ENCODE measurements around the gene NKAIN4. TPM values are rescaled to one million over a fixed set of nuclear protein-coding genes. Genes with fewer than 3 reads are reported as not detected.

NKAIN4 gene
- total and polyA plus RNA-seq, 2 experiments from 2014 or later = 12.6 to 13.2 TPM

DNA sequence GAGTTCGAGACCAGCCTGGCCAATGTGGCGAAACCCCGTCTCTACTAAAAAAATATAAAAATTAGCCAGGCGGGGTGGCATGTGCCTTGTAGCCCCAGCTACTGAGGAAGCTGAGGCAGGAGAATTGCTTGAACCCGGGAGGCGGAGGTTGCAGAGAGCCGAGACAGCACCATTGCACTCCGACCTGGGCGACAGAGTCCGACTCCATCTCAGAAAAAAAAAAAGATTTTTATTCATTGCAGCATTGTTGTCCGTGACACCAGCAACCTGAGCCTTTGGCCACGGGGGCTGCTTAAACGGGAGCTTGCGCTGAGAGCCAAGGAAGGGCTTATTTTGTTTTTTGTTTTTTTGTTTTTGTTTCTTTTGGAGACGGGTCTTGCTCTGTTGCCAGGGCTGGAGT, 25.7 kb upstream of the NKAIN4 start:
- peaks cover 4% of the 10 kb centered on the region for H3K27me3 Mint-ChIP-seq (ENCODE audit: insufficient read depth, low read depth, poor library complexity)
- no peak for ATAC-seq
- H3K9me2 ChIP-seq (ENCODE audit: insufficient read depth) = no peaks in the 10 kb centered on the region
- H3K79me2 ChIP-seq (replicated peaks; ENCODE audit: insufficient read depth) = peaks cover 20% of the 10 kb centered on the region
- H3K27me3 ChIP-seq (ENCODE audit: insufficient read depth) = no peaks in the 10 kb centered on the region
- no peak for TF ChIP-seq ZNF114 (CRISPR knock-in tag; IDR thresholded peaks at IDR 0.05)
- no peak for TF ChIP-seq JUNB (IDR thresholded peaks at IDR 0.05; ENCODE audit: unreplicated experiment)
- no peak overlapping the region for H2AFZ ChIP-seq
- H3K36me3 ChIP-seq (ENCODE audit: insufficient read depth) = peaks cover 9% of the 10 kb centered on the region; the same call in 1 of the 2 replicates
- no peak overlapping the region for H3K4me3 Mint-ChIP-seq
- H3K36me3 Mint-ChIP-seq (ENCODE audit: low read depth) = peaks cover 35% of the 10 kb centered on the region
- no peak overlapping the region for H3K27ac Mint-ChIP-seq
- no peak for DNase-seq (ENCODE audit: low spot score)
- no peaks in the 10 kb centered on the region for H3K4me1 ChIP-seq (ENCODE audit: insufficient read depth)
- H3K9me3 Mint-ChIP-seq = no peaks in the 10 kb centered on the region
- no peak overlapping the region for H3K27ac ChIP-seq (ENCODE audit: low read depth)
- H3K4me1 Mint-ChIP-seq = no peaks in the 10 kb centered on the region; the same call in 2 of the 3 replicates
- H4K20me1 ChIP-seq (replicated peaks; ENCODE audit: insufficient read depth) = peaks cover 13% of the 10 kb centered on the region
- H3F3A ChIP-seq (replicated peaks; ENCODE audit: low read depth) = 0 out of 2 replicates have a peak, but pooled peaks cover 3% of the 10 kb centered on the region
- H3K4me3 ChIP-seq = no peak overlapping the region
- H3K4me2 ChIP-seq = no peak overlapping the region

DNA sequence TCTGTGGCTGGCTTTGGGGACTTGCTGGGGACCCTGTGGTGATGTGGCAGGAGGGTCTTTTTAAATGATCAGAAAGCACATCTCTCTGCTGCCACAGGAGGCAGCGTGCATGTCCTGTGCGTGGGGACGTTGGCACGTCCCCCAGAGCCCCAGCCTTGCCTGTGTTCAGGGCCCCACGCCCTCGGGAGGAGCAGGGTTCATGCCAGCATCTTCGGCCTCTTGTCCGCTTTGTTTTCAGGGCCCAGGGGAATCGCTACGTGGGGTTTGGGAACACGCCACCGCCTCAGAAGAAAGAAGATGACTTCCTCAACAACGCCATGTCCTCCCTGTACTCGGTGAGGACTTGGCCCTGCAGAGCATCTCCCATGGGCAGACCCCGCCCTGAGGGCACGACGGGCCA, 24.4 kb upstream of the NKAIN4 start:
- Histone ChIP-seq H3K4me1 (ENCODE audit: insufficient read depth) (0 out of 2 replicates have a peak, but pooled peaks cover 3% of the 10 kb centered on the region), H3K27me3 (ENCODE audit: insufficient read depth) (no peaks in the 10 kb centered on the region), H3K79me2 (replicated peaks; ENCODE audit: insufficient read depth) (peaks cover 33% of the 10 kb centered on the region), H3K9me2 (ENCODE audit: insufficient read depth) (no peaks in the 10 kb centered on the region), H3K27ac (ENCODE audit: low read depth) (no peak overlapping the region), H3K4me3 (no peak overlapping the region), H3K4me2 (no peak overlapping the region), H3K36me3 (ENCODE audit: insufficient read depth) (peaks cover 9% of the 10 kb centered on the region; the same call in 1 of the 2 replicates), H4K20me1 (replicated peaks; ENCODE audit: insufficient read depth) (peaks cover 20% of the 10 kb centered on the region), H2AFZ (no peak overlapping the region), H3F3A (replicated peaks; ENCODE audit: low read depth) (0 out of 2 replicates have a peak, but pooled peaks cover 3% of the 10 kb centered on the region)
- DNase-seq (ENCODE audit: low spot score) = no peak
- Mint-ChIP-seq H3K36me3 (ENCODE audit: low read depth) (peaks cover 32% of the 10 kb centered on the region), H3K9me3 (no peaks in the 10 kb centered on the region), H3K4me3 (no peak overlapping the region), H3K4me1 (peaks cover 3% of the 10 kb centered on the region), H3K27ac (no peak overlapping the region), H3K27me3 (ENCODE audit: insufficient read depth, low read depth, poor library complexity) (peaks cover 5% of the 10 kb centered on the region)
- no peak for ATAC-seq
- TF ChIP-seq ZNF114 (CRISPR knock-in tag; IDR thresholded peaks at IDR 0.05) (no peak), ETS1 (IDR thresholded peaks at IDR 0.05) (no peak), ZNF331 (CRISPR knock-in tag; IDR thresholded peaks at IDR 0.05; ENCODE audit: low read depth) (no peak), EZH2 (IDR thresholded peaks at IDR 0.05; ENCODE audit: low read depth, unreplicated experiment) (no peak), JUNB (IDR thresholded peaks at IDR 0.05; ENCODE audit: unreplicated experiment) (no peak), POLR2AphosphoS5 (IDR thresholded peaks at IDR 0.05; ENCODE audit: low read depth) (no peak), STAT1 (IDR thresholded peaks at IDR 0.05; ENCODE audit: unreplicated experiment) (no peak), CTCF (conservative IDR thresholded peaks at IDR 0.05; ENCODE audit: low read depth in 2 of 2) (no peak), EZH2phosphoT487 (IDR thresholded peaks at IDR 0.05; ENCODE audit: unreplicated experiment) (no peak)
- TF ChIP-seq, protein P1, sequence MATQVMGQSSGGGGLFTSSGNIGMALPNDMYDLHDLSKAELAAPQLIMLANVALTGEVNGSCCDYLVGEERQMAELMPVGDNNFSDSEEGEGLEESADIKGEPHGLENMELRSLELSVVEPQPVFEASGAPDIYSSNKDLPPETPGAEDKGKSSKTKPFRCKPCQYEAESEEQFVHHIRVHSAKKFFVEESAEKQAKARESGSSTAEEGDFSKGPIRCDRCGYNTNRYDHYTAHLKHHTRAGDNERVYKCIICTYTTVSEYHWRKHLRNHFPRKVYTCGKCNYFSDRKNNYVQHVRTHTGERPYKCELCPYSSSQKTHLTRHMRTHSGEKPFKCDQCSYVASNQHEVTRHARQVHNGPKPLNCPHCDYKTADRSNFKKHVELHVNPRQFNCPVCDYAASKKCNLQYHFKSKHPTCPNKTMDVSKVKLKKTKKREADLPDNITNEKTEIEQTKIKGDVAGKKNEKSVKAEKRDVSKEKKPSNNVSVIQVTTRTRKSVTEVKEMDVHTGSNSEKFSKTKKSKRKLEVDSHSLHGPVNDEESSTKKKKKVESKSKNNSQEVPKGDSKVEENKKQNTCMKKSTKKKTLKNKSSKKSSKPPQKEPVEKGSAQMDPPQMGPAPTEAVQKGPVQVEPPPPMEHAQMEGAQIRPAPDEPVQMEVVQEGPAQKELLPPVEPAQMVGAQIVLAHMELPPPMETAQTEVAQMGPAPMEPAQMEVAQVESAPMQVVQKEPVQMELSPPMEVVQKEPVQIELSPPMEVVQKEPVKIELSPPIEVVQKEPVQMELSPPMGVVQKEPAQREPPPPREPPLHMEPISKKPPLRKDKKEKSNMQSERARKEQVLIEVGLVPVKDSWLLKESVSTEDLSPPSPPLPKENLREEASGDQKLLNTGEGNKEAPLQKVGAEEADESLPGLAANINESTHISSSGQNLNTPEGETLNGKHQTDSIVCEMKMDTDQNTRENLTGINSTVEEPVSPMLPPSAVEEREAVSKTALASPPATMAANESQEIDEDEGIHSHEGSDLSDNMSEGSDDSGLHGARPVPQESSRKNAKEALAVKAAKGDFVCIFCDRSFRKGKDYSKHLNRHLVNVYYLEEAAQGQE (IDR thresholded peaks at IDR 0.05; ENCODE audit: unreplicated experiment) = no peak
